SH-SY5Y (cell line): ENCODE data around the gene GRIN3B.

Experiments used
- GATA2 ChIP-seq: IDR thresholded peaks from 2 replicates; pipeline ENCODE4 v1.6.1; 2011; ENCODE audit warnings: mild to moderate bottlenecking, low read depth, low read length
- GATA3 ChIP-seq: IDR thresholded peaks from 2 replicates; pipeline ENCODE4 v1.6.1; 2011; ENCODE audit warnings: low read depth, mild to moderate bottlenecking, low read length, moderate library complexity

GRIN3B gene

DNA sequence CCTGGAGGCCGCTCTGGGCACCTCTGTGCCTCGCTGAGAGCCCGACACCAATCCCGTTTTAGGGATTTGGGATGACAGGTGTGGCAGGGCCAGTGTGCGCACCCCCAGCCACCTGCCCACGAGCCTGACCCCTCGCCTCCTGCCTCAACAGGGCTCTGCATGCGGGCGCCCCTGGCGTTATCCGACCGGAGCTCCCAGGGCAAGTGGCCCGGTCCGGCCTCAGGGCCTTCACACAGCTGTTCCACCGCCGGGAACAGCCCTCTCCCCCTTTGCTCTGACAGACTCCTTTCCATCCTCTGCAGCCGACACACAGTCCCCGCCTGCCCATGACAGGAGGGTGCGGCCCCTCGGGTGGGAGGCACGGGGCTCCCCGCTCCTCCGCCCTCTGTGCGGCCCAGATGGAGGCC, 23.2 kb upstream of the GRIN3B start:
- TF ChIP-seq GATA2 (no peak), GATA3 (no peak)

DNA sequence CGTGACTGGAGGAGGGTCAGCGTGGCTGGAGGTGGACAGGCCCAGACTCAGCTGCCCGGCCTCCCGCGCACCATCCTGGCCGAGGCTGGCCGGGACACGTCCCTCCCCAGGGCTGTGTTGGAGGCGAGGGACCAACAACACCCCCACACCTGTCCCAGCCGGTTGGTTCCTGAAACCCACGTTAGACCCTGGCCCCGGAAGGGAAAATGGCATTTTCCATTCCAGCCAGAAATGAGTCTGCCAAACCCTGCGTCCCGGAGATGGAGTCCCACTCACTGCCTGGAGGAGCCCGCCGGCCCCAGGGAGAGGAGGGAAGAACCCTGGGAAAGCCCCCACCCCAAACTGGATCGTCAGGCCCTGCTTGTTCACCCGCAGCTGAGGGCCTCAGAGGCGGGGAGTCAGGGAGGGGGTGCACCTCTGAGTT, 20.9 kb upstream of the GRIN3B start:
- TF ChIP-seq GATA3 (no peak), GATA2 (no peak)

DNA sequence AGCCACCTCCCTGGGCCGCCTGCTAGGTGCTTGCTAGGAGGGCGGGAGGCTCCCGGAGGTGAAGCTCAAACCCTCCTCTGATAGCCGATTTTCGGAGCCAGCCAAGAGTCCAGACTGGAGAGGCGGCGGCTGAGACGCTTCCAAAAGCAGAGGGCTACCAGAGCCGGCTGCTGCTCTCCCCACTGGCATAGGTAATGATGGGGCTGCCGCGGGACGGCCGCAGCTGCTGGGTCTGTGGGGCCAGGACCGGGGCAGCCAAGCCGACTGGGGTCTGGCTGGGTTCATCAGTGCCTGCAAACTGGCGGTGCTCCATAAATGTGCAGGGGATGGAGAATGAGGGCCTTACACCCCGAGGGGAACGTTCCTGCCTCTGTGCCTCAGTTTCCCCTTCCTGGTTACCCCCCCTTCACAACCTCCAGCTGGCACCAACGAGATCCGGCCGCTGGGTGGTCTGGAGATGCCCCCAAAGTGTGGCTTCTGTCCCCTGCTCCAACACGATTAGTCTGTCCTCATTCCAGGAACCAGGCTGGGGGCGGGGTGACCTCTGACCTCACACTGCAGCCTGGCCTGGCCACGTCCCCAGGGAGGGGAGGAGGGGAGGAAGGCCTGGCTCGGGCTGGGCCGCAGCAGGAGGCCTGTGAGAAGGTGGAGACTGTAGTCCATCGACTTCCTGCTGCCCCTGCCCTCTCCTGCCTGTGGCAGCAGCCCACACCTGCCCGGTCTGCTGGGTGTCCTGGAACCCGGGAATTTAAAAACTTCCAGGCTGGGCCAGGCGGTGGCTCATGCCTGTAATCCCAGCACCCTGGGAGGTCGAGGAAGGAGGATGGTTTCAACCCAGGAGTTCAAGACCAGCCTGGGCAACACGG, 19.9 kb upstream of the GRIN3B start:
- TF ChIP-seq GATA3: no peak
- no peak for TF ChIP-seq GATA2

DNA sequence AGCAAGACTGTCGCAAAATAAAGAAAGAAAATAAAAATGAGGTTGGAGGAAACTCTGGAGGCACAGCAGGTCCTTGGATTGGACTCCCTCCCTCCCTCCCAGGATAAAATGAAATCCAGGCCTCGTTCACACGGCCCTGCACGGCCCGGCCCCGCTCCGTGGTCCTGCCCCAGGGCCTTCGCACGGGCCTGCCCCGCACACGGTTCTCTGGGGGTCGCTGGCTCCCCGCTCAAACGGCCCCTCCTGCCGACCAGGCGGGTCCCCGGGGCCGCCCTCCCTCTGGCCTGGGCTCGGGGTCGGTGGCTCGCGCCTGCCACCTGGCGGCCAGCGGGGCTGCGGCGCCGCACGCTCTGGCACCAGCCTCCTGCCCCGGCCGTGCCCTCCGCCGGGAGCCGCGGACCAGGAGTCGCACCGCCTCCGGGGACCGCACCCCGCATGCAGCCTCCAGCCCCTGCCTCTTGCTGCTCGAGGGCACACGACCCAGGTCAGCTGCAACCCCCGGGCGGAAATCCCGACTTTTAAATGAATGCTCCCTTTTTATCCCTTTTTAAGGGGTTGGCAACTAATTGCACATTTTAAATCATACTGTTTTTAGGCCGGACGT, 17.6 kb upstream of the GRIN3B start:
- TF ChIP-seq GATA2 (no peak), GATA3 (no peak)

DNA sequence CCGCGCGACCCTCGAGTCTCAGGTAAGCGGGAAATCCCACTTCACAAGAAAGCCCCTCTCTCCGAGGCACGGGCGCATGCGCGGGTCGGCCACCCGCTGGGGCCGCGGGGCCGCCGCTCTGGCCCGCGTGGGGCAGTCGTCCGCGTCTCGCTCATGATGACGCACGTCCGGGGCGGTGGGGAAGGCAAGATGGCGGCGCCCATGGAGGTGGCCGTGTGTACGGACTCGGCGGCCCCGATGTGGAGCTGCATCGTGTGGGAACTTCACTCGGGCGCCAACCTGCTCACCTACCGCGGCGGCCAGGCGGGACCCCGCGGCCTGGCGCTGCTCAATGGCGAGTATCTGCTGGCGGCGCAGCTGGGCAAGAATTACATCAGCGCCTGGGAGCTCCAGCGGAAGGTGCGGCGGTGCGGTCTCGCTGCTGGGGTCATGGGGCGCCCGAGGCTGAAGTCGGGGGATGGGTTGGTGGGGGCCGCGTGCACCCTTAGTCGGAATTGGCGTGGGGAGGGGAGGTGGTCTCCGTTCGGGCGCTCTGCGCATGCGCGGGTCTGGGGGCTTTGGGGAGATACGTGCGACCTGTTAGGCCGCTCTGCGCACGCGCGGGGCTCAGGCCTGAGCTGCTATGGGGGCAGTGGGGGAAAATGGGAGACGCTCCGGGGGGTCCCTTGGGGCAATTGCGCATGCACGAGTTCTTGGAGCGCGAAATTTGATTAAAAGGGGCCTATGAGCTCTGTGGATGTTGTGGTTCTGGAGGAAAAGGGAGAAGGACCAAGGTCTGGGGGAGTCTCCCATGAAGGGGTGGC, 15.9 kb upstream of the GRIN3B start, which contains the start of gene WDR18:
Gene WDR18 (plus strand): TSS at position 181 of the 803 bp plus-strand sequence. CDS start 9 bp downstream, at position 190.
- no peak for TF ChIP-seq GATA2
- no peak for TF ChIP-seq GATA3

DNA sequence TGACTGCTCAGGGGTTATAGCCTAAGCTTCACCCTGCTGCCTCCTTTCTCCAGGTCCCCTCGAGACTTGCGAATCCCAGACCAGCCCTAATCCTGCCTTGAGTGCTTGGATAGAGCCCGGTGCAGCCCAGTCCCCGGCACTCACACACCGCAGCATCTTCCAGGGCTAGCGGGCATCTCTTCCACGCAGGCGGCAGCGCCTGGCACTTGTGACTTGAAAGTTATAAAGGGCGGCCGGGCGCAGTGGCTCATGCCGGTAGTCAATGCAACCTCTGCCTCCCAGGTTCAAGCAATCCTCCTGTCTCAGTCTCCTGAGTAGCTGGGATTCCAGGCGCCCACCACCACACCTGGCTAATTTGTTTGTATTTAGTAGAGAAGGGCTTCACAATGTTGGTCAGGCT, 14.1 kb upstream of the GRIN3B start:
- TF ChIP-seq GATA2 (no peak), GATA3 (no peak)

DNA sequence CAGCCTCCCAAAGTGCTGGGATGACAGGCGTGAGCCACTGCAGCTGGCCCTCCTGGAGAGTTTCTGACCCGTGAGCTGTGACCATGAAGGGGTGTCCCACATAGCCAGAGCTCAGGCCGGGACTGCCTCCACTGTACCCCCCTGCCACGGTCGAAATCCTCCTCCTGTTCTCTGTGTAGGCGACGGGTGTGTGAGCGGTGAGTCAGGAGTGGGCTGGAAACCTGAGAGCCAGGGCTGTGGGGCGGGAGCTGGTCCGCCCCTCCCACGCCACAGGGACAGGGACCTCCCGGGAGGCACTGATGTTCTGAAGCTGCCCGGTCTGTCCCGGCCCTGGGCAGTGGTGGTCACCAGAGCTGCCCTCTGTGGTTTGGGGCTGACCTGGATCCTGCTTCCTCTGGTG, 12.1 kb upstream of the GRIN3B start:
- TF ChIP-seq GATA2 (no peak), GATA3 (no peak)

DNA sequence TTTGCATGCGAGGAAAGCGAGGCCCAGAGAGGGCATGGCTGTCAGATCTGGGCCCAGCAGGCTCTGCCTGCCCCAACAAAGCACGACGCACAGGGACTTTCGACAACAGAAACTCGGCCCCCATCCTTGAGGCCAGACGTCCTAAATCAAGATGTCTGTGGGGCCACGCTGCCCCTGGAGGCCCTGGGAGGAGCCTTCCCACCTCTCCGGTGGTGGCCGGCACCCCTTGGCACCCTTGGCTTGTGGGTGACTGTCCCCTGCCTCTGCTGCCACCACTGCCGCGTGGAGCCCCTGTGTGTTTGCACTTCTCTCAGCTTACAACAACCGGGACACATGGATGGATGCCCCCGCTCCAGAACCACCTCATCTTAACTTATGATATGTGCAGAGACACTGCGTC, 11.7 kb upstream of the GRIN3B start:
- no peak for TF ChIP-seq GATA2
- no peak for TF ChIP-seq GATA3

DNA sequence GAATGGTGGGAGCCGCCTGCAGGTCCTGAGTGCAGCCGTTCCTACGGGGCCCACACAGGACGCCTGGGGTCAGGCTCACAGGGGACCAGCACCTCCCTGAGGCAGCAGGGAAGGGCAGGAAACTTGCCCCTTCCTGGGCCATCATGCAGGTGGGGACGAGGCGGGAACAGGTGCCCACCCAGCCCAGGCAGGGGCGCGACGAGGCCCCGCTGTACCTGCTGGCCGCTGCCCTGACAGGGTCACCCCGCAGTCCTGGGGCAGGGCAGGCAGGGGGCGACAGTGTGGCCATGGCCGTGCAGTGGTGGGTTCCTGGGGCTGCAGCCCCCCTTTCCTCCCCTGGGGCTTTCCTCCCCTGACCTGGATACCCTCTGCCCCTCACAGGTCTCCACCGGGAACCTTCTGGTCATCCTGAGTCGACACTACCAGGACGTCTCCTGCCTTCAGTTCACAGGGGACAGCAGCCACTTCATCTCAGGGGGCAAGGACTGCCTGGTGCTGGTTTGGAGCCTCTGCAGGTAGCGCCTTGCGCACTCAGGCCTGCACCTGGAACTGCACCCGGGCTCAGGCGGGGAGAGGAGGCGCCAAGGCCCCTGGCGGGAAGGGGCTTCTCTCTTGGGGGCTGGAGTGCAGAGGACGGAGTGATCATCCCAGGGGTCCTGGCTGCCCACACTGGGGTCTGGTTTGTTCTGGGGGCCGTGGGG, 10.7 kb upstream of the GRIN3B start:
- TF ChIP-seq GATA2 (no peak), GATA3 (no peak)

DNA sequence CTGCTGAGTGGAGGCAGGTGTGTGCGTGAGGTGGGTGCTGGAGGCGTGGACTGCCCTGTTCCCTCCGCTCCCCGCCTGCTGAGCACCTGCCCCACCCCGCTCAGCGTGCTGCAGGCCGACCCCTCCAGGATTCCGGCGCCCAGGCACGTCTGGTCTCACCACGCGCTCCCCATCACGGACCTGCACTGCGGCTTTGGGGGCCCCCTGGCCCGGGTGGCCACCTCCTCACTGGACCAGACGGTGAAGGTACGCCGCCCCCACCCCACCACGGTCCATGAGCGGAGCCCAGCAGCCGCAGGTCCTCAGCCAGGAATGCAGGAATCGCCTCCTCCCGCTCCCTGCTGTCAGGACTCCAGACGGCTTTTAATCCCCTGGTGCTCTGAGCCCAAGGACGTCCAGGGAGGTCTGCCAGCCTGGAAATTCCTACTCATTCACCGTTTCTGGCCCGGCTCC, 10.1 kb upstream of the GRIN3B start:
- no peak for TF ChIP-seq GATA2
- TF ChIP-seq GATA3: no peak

DNA sequence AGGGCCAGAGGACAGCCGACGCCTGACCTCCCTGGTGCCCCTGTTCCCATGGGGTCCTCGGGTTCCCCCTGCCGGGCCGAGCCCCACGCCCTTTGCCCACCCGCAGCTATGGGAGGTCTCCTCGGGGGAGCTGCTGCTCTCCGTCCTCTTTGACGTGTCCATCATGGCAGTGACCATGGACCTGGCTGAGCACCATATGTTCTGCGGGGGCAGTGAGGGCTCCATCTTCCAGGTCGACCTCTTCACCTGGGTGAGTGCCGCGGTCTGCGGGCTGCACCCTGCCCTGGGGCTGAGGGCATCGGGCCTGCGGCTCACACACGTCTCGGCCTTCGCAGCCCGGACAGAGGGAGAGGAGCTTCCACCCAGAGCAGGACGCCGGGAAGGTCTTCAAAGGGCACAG, 9.5 kb upstream of the GRIN3B start:
- TF ChIP-seq GATA3 (no peak), GATA2 (no peak)

DNA sequence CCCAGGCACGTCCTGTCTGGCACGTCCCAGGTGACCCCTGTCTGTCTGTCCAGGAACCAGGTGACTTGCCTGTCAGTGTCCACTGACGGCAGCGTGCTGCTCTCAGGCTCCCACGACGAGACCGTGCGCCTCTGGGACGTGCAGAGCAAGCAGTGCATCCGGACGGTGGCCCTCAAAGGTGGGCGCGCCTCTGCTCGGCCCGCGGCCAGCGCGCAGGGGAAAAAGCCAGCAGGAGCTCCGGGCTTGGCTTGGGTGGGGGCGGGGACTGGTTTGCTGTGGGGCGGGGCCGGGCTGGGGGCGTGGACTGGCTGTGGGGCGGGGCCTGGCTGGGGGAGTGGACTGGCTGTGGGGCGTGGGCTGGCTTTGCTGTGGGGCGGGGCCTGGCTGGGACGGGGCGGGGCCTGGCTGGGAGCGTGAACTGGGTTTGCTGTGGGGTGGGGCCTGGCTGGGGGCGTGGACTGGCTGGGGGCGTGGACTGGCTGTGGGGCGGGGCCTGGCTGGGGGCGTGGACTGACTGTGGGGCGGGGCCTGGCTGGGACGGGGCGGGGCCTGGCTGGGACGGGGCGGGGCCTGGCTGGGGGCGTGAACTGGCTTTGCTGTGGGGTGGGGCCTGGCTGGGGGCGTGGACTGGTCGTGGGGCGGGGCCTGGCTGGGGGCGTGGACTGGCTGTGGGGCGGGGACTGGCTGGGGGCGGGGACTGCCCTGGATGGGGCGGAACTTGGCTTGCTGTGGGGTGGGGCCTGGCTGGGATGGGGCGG, 8.9 kb upstream of the GRIN3B start:
- TF ChIP-seq GATA3 (no peak), GATA2 (no peak)

DNA sequence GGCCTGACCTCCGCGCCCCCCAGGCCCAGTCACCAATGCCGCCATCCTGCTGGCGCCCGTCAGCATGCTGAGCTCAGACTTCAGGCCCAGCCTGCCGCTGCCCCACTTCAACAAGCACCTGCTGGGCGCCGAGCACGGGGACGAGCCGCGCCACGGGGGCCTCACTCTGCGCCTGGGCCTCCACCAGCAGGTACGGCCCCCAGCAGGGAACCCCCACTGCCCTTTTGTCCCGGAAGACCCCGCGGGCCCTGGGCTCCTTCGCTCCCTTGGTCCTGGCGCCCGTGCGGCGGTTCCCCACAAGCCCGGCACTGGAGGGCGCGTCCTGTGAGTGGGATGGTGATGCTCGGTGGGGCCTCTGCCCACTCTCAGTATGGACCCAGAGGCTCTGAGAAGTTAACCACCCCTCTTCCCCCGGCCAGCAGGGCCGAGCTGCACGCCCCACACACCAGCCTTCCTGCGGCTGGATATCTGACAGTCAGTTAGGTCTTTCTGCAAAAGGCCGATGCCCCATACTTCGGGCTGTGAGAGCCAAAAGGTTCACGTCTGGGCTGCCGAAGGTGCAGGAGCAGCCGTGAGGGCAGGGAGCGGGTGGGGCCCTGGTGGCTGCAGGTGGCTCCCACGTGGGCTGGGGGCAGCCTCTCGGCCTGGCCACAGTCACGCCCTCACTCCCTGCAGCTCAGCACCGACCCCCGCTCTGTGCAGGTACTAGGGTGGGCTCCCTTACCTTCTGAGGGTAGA, 8.1 kb upstream of the GRIN3B start:
- TF ChIP-seq GATA2: no peak

DNA sequence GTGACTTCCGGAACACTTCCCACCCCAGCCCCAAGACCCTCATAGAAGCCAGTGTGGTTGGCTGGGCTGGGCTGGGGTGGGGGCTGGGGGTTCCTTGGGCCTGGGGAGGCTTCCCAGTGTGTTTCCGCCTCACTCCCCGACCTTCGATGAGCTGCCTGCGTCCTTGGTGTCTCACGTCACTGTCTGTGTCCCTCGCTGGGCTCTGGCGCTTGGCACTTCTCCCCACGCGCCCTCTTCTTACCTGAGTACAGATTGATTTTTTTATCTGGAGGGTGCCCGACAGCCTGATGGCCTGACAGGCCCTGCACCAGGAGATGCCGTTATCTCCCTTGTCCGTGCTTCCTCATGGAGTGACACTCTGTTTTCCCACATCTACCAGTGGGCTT, 7.6 kb upstream of the GRIN3B start:
- TF ChIP-seq GATA2 (no peak), GATA3 (no peak)
